GM19372 (cell line): ENCODE measurements around the gene NDC80.
"Not testable (repeated sequence)": the region's sequence is repeated elsewhere in the genome, so short reads cannot be mapped to it uniquely, and the experiment has no call there.

ENCODE experiments used
- ATAC-seq: cut with Tn5 transposase; IDR thresholded peaks from one replicate; pipeline ENCODE4 v1.9.1; 2021; ENCODE audit warnings: mild to moderate bottlenecking, low read depth, moderate library complexity; ENCODE audit not compliant: unreplicated experiment

Gene NDC80

GRCh38 chr18:2662288-2662687 lies 90.9 kb downstream of the NDC80 start:
- ATAC-seq = not testable (repeated sequence)

DNA sequence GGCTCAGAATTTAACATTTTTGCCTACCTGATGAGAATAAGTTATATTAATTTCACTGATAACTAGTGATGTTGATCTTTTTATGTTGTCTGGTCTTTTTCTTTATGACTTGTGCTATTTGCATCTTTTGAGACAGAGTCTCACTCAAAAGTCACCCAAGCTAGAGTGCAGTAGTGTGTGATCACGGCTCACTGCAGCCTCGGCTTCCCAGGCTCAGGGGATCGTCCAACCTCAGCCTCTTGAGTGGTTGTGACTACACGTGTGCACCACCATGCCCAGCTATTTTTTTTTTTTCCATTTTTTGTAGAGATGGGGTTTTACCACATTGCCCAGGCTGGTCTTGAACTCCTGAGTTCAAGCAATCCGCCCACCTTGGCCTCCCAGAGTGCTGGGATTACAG lies 91.6 kb downstream of the NDC80 start:
- ATAC-seq = no peak
